Measurements from ENCODE around the gene BCAM. TPM values are rescaled to one million over a fixed set of nuclear protein-coding genes. Genes with fewer than 3 reads are reported as not detected.

Gene BCAM
- total RNA-seq, 4 donors from 2014 or later: 10.2 to 24.6 (median 23.6) TPM

DNA sequence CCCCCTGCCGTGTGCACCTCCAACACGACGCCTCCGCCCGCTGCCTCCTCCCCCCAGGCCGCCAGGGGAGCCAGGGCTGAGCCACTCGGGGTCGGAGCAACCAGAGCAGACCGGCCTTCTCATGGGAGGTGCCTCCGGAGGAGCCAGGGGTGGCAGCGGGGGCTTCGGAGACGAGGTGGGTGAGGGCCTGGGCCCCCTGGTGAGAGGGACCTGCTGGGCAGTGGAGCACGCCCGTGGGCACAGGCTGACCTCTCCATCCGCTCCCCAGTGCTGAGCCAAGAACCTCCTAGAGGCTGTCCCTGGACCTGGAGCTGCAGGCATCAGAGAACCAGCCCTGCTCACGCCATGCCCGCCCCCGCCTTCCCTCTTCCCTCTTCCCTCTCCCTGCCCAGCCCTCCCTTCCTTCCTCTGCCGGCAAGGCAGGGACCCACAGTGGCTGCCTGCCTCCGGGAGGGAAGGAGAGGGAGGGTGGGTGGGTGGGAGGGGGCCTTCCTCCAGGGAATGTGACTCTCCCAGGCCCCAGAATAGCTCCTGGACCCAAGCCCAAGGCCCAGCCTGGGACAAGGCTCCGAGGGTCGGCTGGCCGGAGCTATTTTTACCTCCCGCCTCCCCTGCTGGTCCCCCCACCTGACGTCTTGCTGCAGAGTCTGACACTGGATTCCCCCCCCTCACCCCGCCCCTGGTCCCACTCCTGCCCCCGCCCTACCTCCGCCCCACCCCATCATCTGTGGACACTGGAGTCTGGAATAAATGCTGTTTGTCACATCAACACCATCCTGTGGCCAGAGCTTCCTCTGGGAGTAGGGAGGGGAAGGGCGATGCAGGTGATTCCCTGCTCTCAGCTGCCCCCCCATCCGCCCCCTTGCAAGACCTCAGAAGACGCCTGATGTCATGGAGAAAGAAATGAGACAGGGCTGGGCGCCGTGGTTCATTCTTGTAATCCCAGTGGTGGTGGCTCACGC is 12.0 kb downstream of the BCAM start:
- H3K4me3 ChIP-seq: peak overlapping the region in 1 of 4 donors; percentile 15
- H3K27ac ChIP-seq: peak overlapping the region; percentile 43 to 77 (median 72)
- no peaks in the 10 kb centered on the region for H3K9me3 ChIP-seq
- in situ Hi-C loops (cut with MboI; ENCODE audit: low sequenced_read_pairs in 4 of 4) (no loop called here), intact Hi-C loops (cut with DNase I; ENCODE audit: low total_unique reads) (no loop called here)
- H3K4me1 ChIP-seq: peaks cover 0 to 8% of the 10 kb centered on the region in 2 donors
- peak; percentile 44 to 49 for ATAC-seq
- H3K27me3 ChIP-seq: no peaks in the 10 kb centered on the region
- TF ChIP-seq, protein P1, sequence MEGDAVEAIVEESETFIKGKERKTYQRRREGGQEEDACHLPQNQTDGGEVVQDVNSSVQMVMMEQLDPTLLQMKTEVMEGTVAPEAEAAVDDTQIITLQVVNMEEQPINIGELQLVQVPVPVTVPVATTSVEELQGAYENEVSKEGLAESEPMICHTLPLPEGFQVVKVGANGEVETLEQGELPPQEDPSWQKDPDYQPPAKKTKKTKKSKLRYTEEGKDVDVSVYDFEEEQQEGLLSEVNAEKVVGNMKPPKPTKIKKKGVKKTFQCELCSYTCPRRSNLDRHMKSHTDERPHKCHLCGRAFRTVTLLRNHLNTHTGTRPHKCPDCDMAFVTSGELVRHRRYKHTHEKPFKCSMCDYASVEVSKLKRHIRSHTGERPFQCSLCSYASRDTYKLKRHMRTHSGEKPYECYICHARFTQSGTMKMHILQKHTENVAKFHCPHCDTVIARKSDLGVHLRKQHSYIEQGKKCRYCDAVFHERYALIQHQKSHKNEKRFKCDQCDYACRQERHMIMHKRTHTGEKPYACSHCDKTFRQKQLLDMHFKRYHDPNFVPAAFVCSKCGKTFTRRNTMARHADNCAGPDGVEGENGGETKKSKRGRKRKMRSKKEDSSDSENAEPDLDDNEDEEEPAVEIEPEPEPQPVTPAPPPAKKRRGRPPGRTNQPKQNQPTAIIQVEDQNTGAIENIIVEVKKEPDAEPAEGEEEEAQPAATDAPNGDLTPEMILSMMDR (IDR thresholded peaks at IDR 0.05 in 4 of 5, conservative IDR thresholded peaks at IDR 0.05 in 1 of 5): no peak
- no peak for TF ChIP-seq POLR2A (IDR thresholded peaks at IDR 0.05)
- H3K36me3 ChIP-seq: no peaks in the 10 kb centered on the region
- peak in 1 of 2 donors; percentile 25 for DNase-seq

DNA sequence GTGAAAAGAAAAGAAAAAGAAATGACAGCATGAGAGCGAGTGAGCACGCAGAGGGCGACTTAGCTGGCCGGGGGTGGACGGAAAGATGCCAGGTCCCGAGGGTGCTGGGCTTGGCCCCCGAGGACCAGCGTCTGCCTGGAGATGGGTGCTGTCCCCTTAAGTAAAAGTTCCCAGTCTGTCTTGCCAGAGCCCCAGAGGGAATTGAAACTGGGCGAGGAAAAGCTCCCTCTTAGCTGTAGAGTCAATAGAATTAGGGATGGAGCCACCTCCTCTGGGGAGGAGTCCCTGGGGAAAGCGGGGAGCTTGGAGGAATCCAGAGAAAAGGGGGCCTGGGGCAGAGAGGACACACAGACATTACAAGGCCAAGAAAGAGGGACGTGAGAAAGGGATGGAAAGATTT is 13.3 kb downstream of the BCAM start:
- Histone ChIP-seq H3K9me3 (no peaks in the 10 kb centered on the region), H3K4me3 (no peak overlapping the region), H3K27me3 (no peaks in the 10 kb centered on the region), H3K27ac (peak overlapping the region; percentile 7 to 77 (median 72)), H3K36me3 (no peaks in the 10 kb centered on the region), H3K4me1 (peaks cover 0 to 8% of the 10 kb centered on the region in 2 donors)
- ATAC-seq: no peak
- intact Hi-C loops (cut with DNase I; ENCODE audit: low total_unique reads): no loop called here
- in situ Hi-C loops (cut with MboI; ENCODE audit: low sequenced_read_pairs in 4 of 4): no loop called here
- no peak for DNase-seq
- TF ChIP-seq, protein P1 (IDR thresholded peaks at IDR 0.05 in 4 of 5, conservative IDR thresholded peaks at IDR 0.05 in 1 of 5): no peak
- no peak for TF ChIP-seq POLR2A (IDR thresholded peaks at IDR 0.05)

DNA sequence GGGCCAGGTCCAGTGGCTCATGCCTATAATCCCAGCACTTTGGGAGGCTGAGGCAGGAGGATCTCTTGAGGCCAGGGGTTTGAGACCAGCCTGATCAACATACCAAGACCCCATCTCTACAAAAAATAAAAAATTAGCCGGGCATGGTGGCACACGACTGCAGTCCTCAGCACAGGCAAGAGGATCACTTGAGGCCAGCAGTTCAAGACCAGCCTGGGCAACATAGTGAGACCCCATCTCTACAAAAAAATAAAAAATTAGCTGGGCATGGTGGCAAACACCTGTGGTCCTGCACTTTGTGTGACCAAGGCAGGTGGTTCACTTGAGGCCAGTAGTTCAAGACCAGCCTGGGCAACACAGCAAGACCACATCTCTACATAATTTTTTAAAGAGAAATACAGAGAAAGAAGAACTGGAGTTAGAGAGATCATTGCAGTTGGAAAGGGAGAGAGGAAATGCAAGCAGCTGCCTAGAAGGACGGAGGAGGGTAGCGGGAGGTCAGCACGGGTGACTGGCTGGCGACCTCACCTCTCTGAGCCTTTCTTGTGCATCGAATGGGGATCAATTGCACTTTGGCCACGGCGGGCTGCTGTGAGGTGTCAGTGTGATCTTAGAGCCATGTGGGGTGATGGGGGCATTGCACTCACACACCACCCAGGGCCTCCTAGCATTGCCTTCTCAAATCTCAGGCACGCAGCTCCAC is 13.9 kb downstream of the BCAM start:
- no peak for ATAC-seq
- intact Hi-C loops (cut with DNase I; ENCODE audit: low total_unique reads): no loop called here
- in situ Hi-C loops (cut with MboI; ENCODE audit: low sequenced_read_pairs in 4 of 4): no loop called here
- Histone ChIP-seq H3K4me3 (no peak overlapping the region), H3K4me1 (peaks cover 0 to 8% of the 10 kb centered on the region in 2 donors), H3K36me3 (no peaks in the 10 kb centered on the region), H3K9me3 (no peaks in the 10 kb centered on the region), H3K27ac (peak overlapping the region in 3 of 4 donors; percentile 7 to 77 (median 70)), H3K27me3 (no peaks in the 10 kb centered on the region)
- DNase-seq: no peak
- TF ChIP-seq, protein P1 (IDR thresholded peaks at IDR 0.05 in 4 of 5, conservative IDR thresholded peaks at IDR 0.05 in 1 of 5): no peak
- no peak for TF ChIP-seq POLR2A (IDR thresholded peaks at IDR 0.05)

DNA sequence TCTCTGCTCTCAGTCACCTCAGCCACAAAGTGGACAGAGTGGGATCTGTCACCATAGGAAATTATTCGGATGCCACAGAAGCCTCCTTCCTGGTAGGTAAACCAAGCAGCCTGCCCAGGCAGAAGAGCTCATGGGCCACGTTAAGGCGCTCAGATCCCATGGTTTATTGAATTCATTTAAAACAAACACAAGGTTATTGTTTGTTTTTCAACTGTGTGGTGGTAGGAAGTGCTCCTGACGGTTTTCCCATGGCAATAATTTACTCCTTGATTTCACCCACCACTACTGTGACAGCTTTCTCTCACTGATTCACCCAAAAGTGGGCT is 14.4 kb downstream of the BCAM start:
- TF ChIP-seq, protein P1 (IDR thresholded peaks at IDR 0.05 in 4 of 5, conservative IDR thresholded peaks at IDR 0.05 in 1 of 5): no peak
- TF ChIP-seq POLR2A (IDR thresholded peaks at IDR 0.05): no peak
- intact Hi-C loops (cut with DNase I; ENCODE audit: low total_unique reads): no loop called here

More for the DNA sequence above, 14.4 kb downstream of the BCAM start:
- ATAC-seq (no peak), DNase-seq (no peak)
- Histone ChIP-seq H3K9me3 (no peaks in the 10 kb centered on the region), H3K4me1 (peaks cover 0 to 8% of the 10 kb centered on the region in 2 donors), H3K4me3 (no peak overlapping the region), H3K36me3 (no peaks in the 10 kb centered on the region), H3K27me3 (no peaks in the 10 kb centered on the region), H3K27ac (no peak overlapping the region)
- in situ Hi-C loops (cut with MboI; ENCODE audit: low sequenced_read_pairs in 4 of 4): no loop called here
